Testis (tissue), 2 donors: ENCODE measurements around the gene MYL9.

ENCODE experiments used
- POLR2A ChIP-seq: fragments of 450-650 bp; IDR thresholded peaks from one replicate; pipeline ENCODE4 v1.6.1; 2017; ENCODE audit warnings: antibody characterized with exemption, mild to moderate bottlenecking, moderate library complexity
- TF ChIP-seq, protein P1 (sequence below), 3 experiments: fragments of 450-650 bp in 2 of 3; fragments of 200-600 bp in 1 of 3; sonication (generic) in 1 of 3; IDR thresholded peaks; one replicate each; pipeline ENCODE4 v1.5.1; 2016 to 2019; ENCODE audit warnings: antibody characterized with exemption in 3 of 3, mild to moderate bottlenecking in 2 of 3, moderate library complexity in 1 of 3

DNA sequence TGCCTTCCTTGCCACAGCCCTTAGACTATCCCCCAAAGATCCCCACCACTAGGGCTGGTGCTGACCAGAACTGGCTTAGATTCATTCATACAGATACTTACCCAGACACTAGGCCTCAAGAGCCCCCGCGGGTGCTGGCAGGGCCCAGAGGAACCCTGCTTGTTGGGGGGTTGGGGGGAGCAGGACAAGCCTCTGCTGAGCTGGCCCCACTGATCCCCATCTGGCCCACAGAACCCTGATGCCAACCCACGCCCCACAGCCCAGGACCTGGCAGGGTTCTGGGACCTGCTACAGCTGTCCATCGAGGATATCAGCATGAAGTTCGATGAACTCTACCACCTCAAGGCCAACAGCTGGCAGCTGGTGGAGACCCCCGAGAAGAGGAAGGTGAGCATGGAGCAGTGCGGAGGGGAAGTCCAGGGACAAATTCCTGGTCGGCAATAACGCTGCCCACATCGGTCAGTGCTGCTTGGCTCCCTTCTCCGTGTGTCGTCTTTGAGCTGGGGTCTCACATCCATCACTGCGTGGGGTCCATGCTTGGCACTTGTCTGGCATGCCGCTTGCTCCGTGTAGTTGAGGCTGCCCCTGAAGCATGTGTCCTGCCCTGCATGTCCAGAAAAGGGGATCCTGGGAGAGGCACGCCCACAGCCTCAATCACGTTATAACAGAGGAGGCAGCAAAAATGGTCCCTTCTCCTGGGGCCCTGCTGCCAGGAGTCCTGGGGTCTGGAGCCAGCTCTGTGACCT is 15.5 kb upstream of the MYL9 start:
- TF ChIP-seq, protein P1, sequence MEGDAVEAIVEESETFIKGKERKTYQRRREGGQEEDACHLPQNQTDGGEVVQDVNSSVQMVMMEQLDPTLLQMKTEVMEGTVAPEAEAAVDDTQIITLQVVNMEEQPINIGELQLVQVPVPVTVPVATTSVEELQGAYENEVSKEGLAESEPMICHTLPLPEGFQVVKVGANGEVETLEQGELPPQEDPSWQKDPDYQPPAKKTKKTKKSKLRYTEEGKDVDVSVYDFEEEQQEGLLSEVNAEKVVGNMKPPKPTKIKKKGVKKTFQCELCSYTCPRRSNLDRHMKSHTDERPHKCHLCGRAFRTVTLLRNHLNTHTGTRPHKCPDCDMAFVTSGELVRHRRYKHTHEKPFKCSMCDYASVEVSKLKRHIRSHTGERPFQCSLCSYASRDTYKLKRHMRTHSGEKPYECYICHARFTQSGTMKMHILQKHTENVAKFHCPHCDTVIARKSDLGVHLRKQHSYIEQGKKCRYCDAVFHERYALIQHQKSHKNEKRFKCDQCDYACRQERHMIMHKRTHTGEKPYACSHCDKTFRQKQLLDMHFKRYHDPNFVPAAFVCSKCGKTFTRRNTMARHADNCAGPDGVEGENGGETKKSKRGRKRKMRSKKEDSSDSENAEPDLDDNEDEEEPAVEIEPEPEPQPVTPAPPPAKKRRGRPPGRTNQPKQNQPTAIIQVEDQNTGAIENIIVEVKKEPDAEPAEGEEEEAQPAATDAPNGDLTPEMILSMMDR (IDR thresholded peaks at IDR 0.05) = no peak
- TF ChIP-seq POLR2A = no peak
